ENCODE data around the gene CD40. TPM values are rescaled to one million over a fixed set of nuclear protein-coding genes. Genes with fewer than 3 reads are reported as not detected.

Gene CD40
- polyA plus RNA-seq, 1 of the 3 experiments (the other 2 are of a cell fraction): not detected

GRCh38 chr20:46130534-46130933 lies 12.4 kb downstream of the CD40 start:
- no peak for DNase-seq
- ChIA-PET CTCF (interaction anchor here (0.9 to 8.1 kb wide), 16 partner anchors 10 to 357 kb away, joined by 3 to 347 read pairs (median 8); partner anchors contain the start of gene CDH22), POLR2A (interaction anchor here (1.1 kb wide), 1 partner anchor 27 kb away, joined by 3 read pairs; no protein-coding TSS in a partner anchor)
- H3K9me3 ChIP-seq: no peaks in the 10 kb centered on the region
- H3K79me2 ChIP-seq (ENCODE audit: insufficient read depth): no peaks in the 10 kb centered on the region
- H4K20me1 ChIP-seq (ENCODE audit: insufficient read depth): no peaks in the 10 kb centered on the region
- H3K27me3 ChIP-seq (ENCODE audit: insufficient read depth): peaks cover 30% of the 10 kb centered on the region; the same call in 1 of the 2 replicates
- peaks cover 0 to 16% of the 10 kb centered on the region in 2 experiments; a peak in 1 of 4 replicates for H3K4me1 ChIP-seq (ENCODE audit: control insufficient read depth in 1 of 2, insufficient read depth in 2 of 2, low read depth in 1 of 2, low read length in 1 of 2)
- H2AFZ ChIP-seq (ENCODE audit: low read depth): no peak overlapping the region
- no peaks in the 10 kb centered on the region for H3K36me3 ChIP-seq (replicated peaks in 1 of 2; ENCODE audit: control insufficient read depth in 1 of 2, insufficient read depth in 2 of 2, low read length in 1 of 2)
- no peak overlapping the region for H3K27ac ChIP-seq (ENCODE audit: low read depth in 2 of 2, low read length in 1 of 2)
- H3F3A ChIP-seq (replicated peaks; ENCODE audit: insufficient read depth): no peaks in the 10 kb centered on the region
- no peak overlapping the region for H3K9ac ChIP-seq
- WGBS (ENCODE audit: low lambda C conversion rate): 42% methylated on average over 4 of the region's 4 CpGs
- no peak overlapping the region for H3K4me2 ChIP-seq
- no peak overlapping the region for H3K4me3 ChIP-seq (ENCODE audit: low read depth in 2 of 2, low read length in 1 of 2)
- TF ChIP-seq USF2 (IDR thresholded peaks at IDR 0.05; ENCODE audit: borderline replicate concordance, low read depth, low read length) (no peak), MEF2A (IDR thresholded peaks at IDR 0.05; ENCODE audit: borderline replicate concordance, low read depth) (no peak), NFIC (IDR thresholded peaks at IDR 0.05; ENCODE audit: borderline replicate concordance) (no peak), RAD21 (IDR thresholded peaks at IDR 0.05; ENCODE audit: low read length) (no peak), CHD2 (IDR thresholded peaks at IDR 0.05; ENCODE audit: low read length, partially characterized antibody) (no peak)
- TF ChIP-seq, protein P1, sequence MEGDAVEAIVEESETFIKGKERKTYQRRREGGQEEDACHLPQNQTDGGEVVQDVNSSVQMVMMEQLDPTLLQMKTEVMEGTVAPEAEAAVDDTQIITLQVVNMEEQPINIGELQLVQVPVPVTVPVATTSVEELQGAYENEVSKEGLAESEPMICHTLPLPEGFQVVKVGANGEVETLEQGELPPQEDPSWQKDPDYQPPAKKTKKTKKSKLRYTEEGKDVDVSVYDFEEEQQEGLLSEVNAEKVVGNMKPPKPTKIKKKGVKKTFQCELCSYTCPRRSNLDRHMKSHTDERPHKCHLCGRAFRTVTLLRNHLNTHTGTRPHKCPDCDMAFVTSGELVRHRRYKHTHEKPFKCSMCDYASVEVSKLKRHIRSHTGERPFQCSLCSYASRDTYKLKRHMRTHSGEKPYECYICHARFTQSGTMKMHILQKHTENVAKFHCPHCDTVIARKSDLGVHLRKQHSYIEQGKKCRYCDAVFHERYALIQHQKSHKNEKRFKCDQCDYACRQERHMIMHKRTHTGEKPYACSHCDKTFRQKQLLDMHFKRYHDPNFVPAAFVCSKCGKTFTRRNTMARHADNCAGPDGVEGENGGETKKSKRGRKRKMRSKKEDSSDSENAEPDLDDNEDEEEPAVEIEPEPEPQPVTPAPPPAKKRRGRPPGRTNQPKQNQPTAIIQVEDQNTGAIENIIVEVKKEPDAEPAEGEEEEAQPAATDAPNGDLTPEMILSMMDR (IDR thresholded peaks at IDR 0.05): no peak
- H3K9me2 ChIP-seq: no peaks in the 10 kb centered on the region

- H3K9me3 ChIP-seq: no peaks in the 10 kb centered on the region
- ChIA-PET CTCF (interaction anchor here (0.8 to 8.1 kb wide), 22 partner anchors 17 to 306 kb away, joined by 3 to 347 read pairs (median 8); partner anchors contain the start of gene CDH22), POLR2A (no interaction called here)
- H3K4me3 ChIP-seq (ENCODE audit: low read depth in 2 of 2, low read length in 1 of 2): no peak overlapping the region
- 31% methylated on average over 6 of the region's 6 CpGs for WGBS (ENCODE audit: low lambda C conversion rate)
- H3K36me3 ChIP-seq (replicated peaks in 1 of 2; ENCODE audit: control insufficient read depth in 1 of 2, insufficient read depth in 2 of 2, low read length in 1 of 2): no peaks in the 10 kb centered on the region
- H3K79me2 ChIP-seq (ENCODE audit: insufficient read depth): no peaks in the 10 kb centered on the region
- TF ChIP-seq, protein P2, sequence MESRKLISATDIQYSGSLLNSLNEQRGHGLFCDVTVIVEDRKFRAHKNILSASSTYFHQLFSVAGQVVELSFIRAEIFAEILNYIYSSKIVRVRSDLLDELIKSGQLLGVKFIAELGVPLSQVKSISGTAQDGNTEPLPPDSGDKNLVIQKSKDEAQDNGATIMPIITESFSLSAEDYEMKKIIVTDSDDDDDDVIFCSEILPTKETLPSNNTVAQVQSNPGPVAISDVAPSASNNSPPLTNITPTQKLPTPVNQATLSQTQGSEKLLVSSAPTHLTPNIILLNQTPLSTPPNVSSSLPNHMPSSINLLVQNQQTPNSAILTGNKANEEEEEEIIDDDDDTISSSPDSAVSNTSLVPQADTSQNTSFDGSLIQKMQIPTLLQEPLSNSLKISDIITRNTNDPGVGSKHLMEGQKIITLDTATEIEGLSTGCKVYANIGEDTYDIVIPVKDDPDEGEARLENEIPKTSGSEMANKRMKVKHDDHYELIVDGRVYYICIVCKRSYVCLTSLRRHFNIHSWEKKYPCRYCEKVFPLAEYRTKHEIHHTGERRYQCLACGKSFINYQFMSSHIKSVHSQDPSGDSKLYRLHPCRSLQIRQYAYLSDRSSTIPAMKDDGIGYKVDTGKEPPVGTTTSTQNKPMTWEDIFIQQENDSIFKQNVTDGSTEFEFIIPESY (IDR thresholded peaks at IDR 0.05; ENCODE audit: borderline replicate concordance, low read depth): no peak
- TF ChIP-seq, protein P3, sequence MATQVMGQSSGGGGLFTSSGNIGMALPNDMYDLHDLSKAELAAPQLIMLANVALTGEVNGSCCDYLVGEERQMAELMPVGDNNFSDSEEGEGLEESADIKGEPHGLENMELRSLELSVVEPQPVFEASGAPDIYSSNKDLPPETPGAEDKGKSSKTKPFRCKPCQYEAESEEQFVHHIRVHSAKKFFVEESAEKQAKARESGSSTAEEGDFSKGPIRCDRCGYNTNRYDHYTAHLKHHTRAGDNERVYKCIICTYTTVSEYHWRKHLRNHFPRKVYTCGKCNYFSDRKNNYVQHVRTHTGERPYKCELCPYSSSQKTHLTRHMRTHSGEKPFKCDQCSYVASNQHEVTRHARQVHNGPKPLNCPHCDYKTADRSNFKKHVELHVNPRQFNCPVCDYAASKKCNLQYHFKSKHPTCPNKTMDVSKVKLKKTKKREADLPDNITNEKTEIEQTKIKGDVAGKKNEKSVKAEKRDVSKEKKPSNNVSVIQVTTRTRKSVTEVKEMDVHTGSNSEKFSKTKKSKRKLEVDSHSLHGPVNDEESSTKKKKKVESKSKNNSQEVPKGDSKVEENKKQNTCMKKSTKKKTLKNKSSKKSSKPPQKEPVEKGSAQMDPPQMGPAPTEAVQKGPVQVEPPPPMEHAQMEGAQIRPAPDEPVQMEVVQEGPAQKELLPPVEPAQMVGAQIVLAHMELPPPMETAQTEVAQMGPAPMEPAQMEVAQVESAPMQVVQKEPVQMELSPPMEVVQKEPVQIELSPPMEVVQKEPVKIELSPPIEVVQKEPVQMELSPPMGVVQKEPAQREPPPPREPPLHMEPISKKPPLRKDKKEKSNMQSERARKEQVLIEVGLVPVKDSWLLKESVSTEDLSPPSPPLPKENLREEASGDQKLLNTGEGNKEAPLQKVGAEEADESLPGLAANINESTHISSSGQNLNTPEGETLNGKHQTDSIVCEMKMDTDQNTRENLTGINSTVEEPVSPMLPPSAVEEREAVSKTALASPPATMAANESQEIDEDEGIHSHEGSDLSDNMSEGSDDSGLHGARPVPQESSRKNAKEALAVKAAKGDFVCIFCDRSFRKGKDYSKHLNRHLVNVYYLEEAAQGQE (IDR thresholded peaks at IDR 0.05; ENCODE audit: low read depth, low read length): no peak
- no peak for TF ChIP-seq JUND (IDR thresholded peaks at IDR 0.05)
- no peak for TF ChIP-seq POLR2AphosphoS5 (IDR thresholded peaks at IDR 0.05; ENCODE audit: low read depth, low read length)
- no peak for TF ChIP-seq RXRA (IDR thresholded peaks at IDR 0.05; ENCODE audit: borderline replicate concordance, low read depth)
- TF ChIP-seq, protein P1 (IDR thresholded peaks at IDR 0.05): no peak
- no peak for TF ChIP-seq NRF1 (IDR thresholded peaks at IDR 0.05; ENCODE audit: low read depth, low read length)
- TF ChIP-seq YY1 (IDR thresholded peaks at IDR 0.05; ENCODE audit: low read depth): no peak
- H3K27ac ChIP-seq (ENCODE audit: low read depth in 2 of 2, low read length in 1 of 2): no peak overlapping the region
- no peak overlapping the region for H3K4me2 ChIP-seq
- H3K9me2 ChIP-seq: no peaks in the 10 kb centered on the region
- DNase-seq: no peak
- H4K20me1 ChIP-seq (ENCODE audit: insufficient read depth): no peaks in the 10 kb centered on the region
- H3K4me1 ChIP-seq (ENCODE audit: control insufficient read depth in 1 of 2, insufficient read depth in 2 of 2, low read depth in 1 of 2, low read length in 1 of 2): peaks cover 0 to 23% of the 10 kb centered on the region in 2 experiments; a peak in 1 of 4 replicates
- H3K27me3 ChIP-seq (ENCODE audit: insufficient read depth): peaks cover 30% of the 10 kb centered on the region; the same call in 1 of the 2 replicates
- H3K9ac ChIP-seq: no peak overlapping the region
- H2AFZ ChIP-seq (ENCODE audit: low read depth): no peak overlapping the region
- H3F3A ChIP-seq (replicated peaks; ENCODE audit: insufficient read depth): no peaks in the 10 kb centered on the region
These were observed 13.3 kb downstream of the CD40 start for GRCh38 chr20:46131396-46131795.
